ENCODE measurements around the gene KCNK13. TPM values are rescaled to one million over a fixed set of nuclear protein-coding genes. Genes with fewer than 3 reads are reported as not detected.

The KCNK13 gene
- total and polyA plus RNA-seq, 9 of the 15 experiments (the other 6 are each of a cell fraction or from before 2014, with no cell fraction given) = 0.03 to 0.05 TPM; not detected in 7

- peaks cover 50% of the 10 kb centered on the region for H3K36me3 ChIP-seq (ENCODE audit: control insufficient read depth, insufficient read depth, low read length)
These were observed 38.5 kb upstream of the KCNK13 start for GRCh38 chr14:90023176-90023896.

More at GRCh38 chr14:90023176-90023896, 38.5 kb upstream of the KCNK13 start:
- no peak overlapping the region for H3K4me2 ChIP-seq (ENCODE audit: insufficient read depth, low read length)
- DNase-seq (ENCODE audit: extremely low read depth in 1 of 4, low spot score in 3 of 4) = no peak
- TF ChIP-seq HLTF (IDR thresholded peaks at IDR 0.05) (no peak), SLC30A9 (CRISPR knock-in tag; IDR thresholded peaks at IDR 0.05) (no peak), FOXO4 (CRISPR knock-in tag; IDR thresholded peaks at IDR 0.05) (no peak), CREB1 (IDR thresholded peaks at IDR 0.05) (no peak), CREB1 (CRISPR knock-in tag; IDR thresholded peaks at IDR 0.05) (no peak), FOXA3 (CRISPR knock-in tag; conservative IDR thresholded peaks at IDR 0.05 in 1 of 2, IDR thresholded peaks at IDR 0.05 in 1 of 2) (no peak), PTRF (tag; IDR thresholded peaks at IDR 0.05) (no peak), GTF2F1 (IDR thresholded peaks at IDR 0.05; ENCODE audit: low read depth, low read length) (no peak), ZC3H11A (IDR thresholded peaks at IDR 0.05; ENCODE audit: low read depth, low read length) (no peak)
- no peaks in the 10 kb centered on the region for H3K9me3 ChIP-seq (replicated peaks; ENCODE audit: control insufficient read depth, insufficient read depth, low read depth, low read length)
- POLR2A ChIA-PET = no interaction called here
- no peaks in the 10 kb centered on the region for H3K27me3 ChIP-seq (ENCODE audit: control insufficient read depth in 2 of 2, insufficient read depth in 2 of 2, low read length in 2 of 2)
- in situ Hi-C loops (cut with MboI) (no loop called here), intact Hi-C loops (cut with micrococcal nuclease) (no loop called here)
- 86% methylated on average over 6 of the region's 7 CpGs for WGBS (ENCODE audit: insufficient coverage, low coverage, missing lambda C conversion rate)
- H4K20me1 ChIP-seq (replicated peaks; ENCODE audit: control insufficient read depth, insufficient read depth, low read length) = no peaks in the 10 kb centered on the region
- no peaks in the 10 kb centered on the region for H3K79me2 ChIP-seq (ENCODE audit: control insufficient read depth, insufficient read depth, low read length)
- BruUV-seq (replicated peaks) = no TSS peak
- H3K9ac ChIP-seq (ENCODE audit: insufficient read depth in 1 of 2, low read depth in 2 of 2, low read length in 2 of 2) = no peak overlapping the region
- no peak for FAIRE-seq
- H2AFZ ChIP-seq (ENCODE audit: low read depth, low read length) = no peak overlapping the region
- no peak overlapping the region for H3K27ac ChIP-seq (ENCODE audit: extremely low read depth, low read depth, low read length)
- H3K4me1 ChIP-seq (replicated peaks in 1 of 2; ENCODE audit: control insufficient read depth in 2 of 2, insufficient read depth in 2 of 2, low read length in 2 of 2) = no peaks in the 10 kb centered on the region; a peak in 1 of 5 replicates
- CTCF ChIA-PET (ENCODE audit: low intra/inter-chr PET ratio) = no interaction called here
- no peak overlapping the region for H3K4me3 ChIP-seq
- ATAC-seq = no peak
- H3K9me1 ChIP-seq (ENCODE audit: control insufficient read depth, insufficient read depth, low read length) = no peaks in the 10 kb centered on the region
